Activated CD8-positive, alpha-beta memory T cell treated with anti-CD3 and anti-CD28 coated beads, Interleukin-2, amount 50 U/mL, for 48 hours (primary cell): ENCODE data around the gene MAGED1.

Experiments used
- DNase-seq: peaks from one replicate; pipeline ENCODE4 v3.0.0-alpha.2; 2020

MAGED1 gene

GRCh38 chrX:51892921-51893745, at the start of gene MAGED1:
Gene MAGED1 (plus strand): TSS chrX:51893623. CDS start chrX:51894305, 682 bp downstream.
- DNase-seq, result peak; percentile 83

- DNase-seq, result no peak
Measured at GRCh38 chrX:51847463-51847862, 46.0 kb upstream of the MAGED1 start.

- no peak for DNase-seq
Measured at GRCh38 chrX:51851507-51852085, 41.8 kb upstream of the MAGED1 start.

GRCh38 chrX:51852096-51852495, 41.3 kb upstream of the MAGED1 start:
- DNase-seq, result no peak

GRCh38 chrX:51852621-51853020, 40.8 kb upstream of the MAGED1 start:
- DNase-seq, result no peak

- no peak for DNase-seq
Measured at GRCh38 chrX:51853251-51853650, 40.2 kb upstream of the MAGED1 start.

- DNase-seq, result no peak
Measured at GRCh38 chrX:51855698-51856097, 37.7 kb upstream of the MAGED1 start.

- no peak for DNase-seq
Measured at GRCh38 chrX:51857159-51857733, 36.2 kb upstream of the MAGED1 start.

GRCh38 chrX:51860679-51861078, 32.7 kb upstream of the MAGED1 start:
- no peak for DNase-seq

GRCh38 chrX:51862920-51863319, 30.5 kb upstream of the MAGED1 start:
- no peak for DNase-seq

- DNase-seq, result no peak
Measured at GRCh38 chrX:51866210-51866609, 27.2 kb upstream of the MAGED1 start.

GRCh38 chrX:51867626-51868025, 25.8 kb upstream of the MAGED1 start:
- DNase-seq, result no peak

- no peak for DNase-seq
Measured at GRCh38 chrX:51870354-51870753, 23.1 kb upstream of the MAGED1 start.

- DNase-seq, result no peak
Measured at GRCh38 chrX:51874123-51874522, 19.3 kb upstream of the MAGED1 start.

- DNase-seq, result no peak
Measured at GRCh38 chrX:51876441-51876840, 17.0 kb upstream of the MAGED1 start.

GRCh38 chrX:51878056-51878455, 15.4 kb upstream of the MAGED1 start:
- no peak for DNase-seq

- DNase-seq, result no peak
Measured at GRCh38 chrX:51889851-51890250, 3.6 kb upstream of the MAGED1 start.

- no peak for DNase-seq
Measured at GRCh38 chrX:51891245-51891644, 2.2 kb upstream of the MAGED1 start.

GRCh38 chrX:51891821-51892551, 1.4 kb upstream of the MAGED1 start:
- DNase-seq, result no peak

- DNase-seq, result peak; percentile 56
Measured at GRCh38 chrX:51893931-51894696, 691 bp downstream of the MAGED1 start.

GRCh38 chrX:51894697-51895336, 1.4 kb downstream of the MAGED1 start:
- no peak for DNase-seq

- DNase-seq, result no peak
Measured at GRCh38 chrX:51896626-51897025, 3.2 kb downstream of the MAGED1 start.
